ENCODE data around the gene MIGA1. TPM values are rescaled to one million over a fixed set of nuclear protein-coding genes. Genes with fewer than 3 reads are reported as not detected.

The MIGA1 gene
- total RNA-seq, 6 experiments from 2014 or later = 17.8 to 23.4 (median 21.4) TPM

DNA sequence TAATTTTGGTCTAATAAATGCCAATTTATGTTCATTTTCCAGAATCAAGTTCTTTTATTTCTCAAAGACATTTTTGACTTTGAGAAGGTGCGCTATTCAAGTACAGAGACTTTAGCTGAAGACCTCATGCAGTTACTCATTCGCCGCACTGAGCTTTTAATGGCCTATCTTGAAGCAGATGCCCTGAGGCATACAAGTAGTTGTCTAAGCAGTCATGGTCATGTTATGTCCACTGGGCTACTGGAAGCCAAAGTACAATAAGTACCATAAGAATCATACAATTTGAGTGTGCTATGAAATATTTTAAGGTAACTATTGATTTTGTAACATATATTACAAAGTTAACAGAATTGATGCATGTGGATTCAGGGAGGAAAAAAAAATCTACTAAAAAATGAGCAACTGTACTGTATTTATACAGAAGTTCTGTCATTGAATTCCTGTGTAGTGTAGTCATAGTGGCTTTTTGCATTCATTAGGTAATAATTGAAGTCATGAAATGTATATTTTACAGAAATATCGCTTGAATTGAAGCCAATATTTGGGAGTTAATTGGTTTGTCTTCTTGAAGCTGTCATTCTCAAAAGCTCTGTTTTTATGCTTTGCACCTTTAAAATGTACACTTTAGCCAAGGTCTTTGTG lies 95.5 kb downstream of the MIGA1 start:
- Mint-ChIP-seq H3K27ac (peak overlapping the region; percentile 72), H3K9me3 (no peaks in the 10 kb centered on the region), H3K27me3 (ENCODE audit: insufficient read depth) (no peaks in the 10 kb centered on the region), H3K4me1 (ENCODE audit: low read depth) (peaks cover 39% of the 10 kb centered on the region), H3K4me3 (peak overlapping the region; percentile 32), H3K36me3 (ENCODE audit: low read depth) (peaks cover 5% of the 10 kb centered on the region; the same call in 1 of the 2 replicates)
- DNase-seq = peak; percentile 95
- TF ChIP-seq, protein P1, sequence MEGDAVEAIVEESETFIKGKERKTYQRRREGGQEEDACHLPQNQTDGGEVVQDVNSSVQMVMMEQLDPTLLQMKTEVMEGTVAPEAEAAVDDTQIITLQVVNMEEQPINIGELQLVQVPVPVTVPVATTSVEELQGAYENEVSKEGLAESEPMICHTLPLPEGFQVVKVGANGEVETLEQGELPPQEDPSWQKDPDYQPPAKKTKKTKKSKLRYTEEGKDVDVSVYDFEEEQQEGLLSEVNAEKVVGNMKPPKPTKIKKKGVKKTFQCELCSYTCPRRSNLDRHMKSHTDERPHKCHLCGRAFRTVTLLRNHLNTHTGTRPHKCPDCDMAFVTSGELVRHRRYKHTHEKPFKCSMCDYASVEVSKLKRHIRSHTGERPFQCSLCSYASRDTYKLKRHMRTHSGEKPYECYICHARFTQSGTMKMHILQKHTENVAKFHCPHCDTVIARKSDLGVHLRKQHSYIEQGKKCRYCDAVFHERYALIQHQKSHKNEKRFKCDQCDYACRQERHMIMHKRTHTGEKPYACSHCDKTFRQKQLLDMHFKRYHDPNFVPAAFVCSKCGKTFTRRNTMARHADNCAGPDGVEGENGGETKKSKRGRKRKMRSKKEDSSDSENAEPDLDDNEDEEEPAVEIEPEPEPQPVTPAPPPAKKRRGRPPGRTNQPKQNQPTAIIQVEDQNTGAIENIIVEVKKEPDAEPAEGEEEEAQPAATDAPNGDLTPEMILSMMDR (IDR thresholded peaks at IDR 0.05) = no peak

DNA sequence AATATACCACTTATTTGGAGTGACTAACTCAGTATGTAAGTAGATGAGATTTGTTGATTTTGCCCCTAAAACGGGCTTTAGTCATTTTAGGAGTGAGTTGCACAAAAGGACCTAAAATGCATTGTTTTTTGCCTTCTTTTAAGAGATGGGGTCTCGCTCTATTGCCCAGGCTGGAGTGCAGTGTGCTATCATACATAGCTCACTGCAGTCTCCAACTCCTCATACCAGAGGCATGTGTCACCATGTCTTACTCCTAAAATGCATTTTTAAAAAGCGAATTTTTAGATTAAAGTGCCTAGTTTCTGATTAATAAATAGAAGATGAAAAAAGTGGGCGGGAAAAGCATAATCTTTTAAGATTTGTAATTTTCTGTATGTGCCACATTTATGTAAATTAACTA lies 97.4 kb downstream of the MIGA1 start:
- peak; percentile 27 for DNase-seq

DNA sequence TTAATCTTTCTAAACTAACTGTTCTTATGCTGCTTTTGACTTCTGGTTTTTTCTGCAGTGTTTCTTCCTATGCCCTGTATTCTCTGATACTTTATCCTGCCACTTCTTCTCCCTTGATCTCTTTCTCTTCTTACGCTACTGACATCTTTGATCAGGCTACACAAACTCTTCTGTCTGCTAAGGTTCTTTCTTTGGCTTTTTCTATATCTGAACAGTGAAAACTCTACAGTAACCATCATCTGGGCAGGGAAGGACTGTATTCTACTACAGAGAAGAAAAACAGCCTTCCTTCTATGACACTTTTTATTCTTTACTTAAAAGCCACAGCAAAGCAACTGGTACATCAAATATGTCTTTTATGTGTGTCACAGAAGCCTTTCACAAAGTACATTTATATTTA lies 101.6 kb downstream of the MIGA1 start:
- Mint-ChIP-seq H3K9me3 (no peaks in the 10 kb centered on the region), H3K27ac (no peak overlapping the region), H3K4me1 (ENCODE audit: low read depth) (peaks cover 27% of the 10 kb centered on the region), H3K27me3 (ENCODE audit: insufficient read depth) (no peaks in the 10 kb centered on the region), H3K4me3 (no peak overlapping the region), H3K36me3 (ENCODE audit: low read depth) (peaks cover 13% of the 10 kb centered on the region)
- TF ChIP-seq, protein P1 (IDR thresholded peaks at IDR 0.05) = no peak
- no peak for DNase-seq

More for the DNA sequence above, 97.4 kb downstream of the MIGA1 start:
- Mint-ChIP-seq H3K4me1 (ENCODE audit: low read depth) (peaks cover 39% of the 10 kb centered on the region), H3K27me3 (ENCODE audit: insufficient read depth) (no peaks in the 10 kb centered on the region), H3K4me3 (no peak overlapping the region), H3K9me3 (no peaks in the 10 kb centered on the region), H3K27ac (no peak overlapping the region), H3K36me3 (ENCODE audit: low read depth) (peaks cover 5% of the 10 kb centered on the region; the same call in 1 of the 2 replicates)
- TF ChIP-seq, protein P1 (IDR thresholded peaks at IDR 0.05) = no peak

DNA sequence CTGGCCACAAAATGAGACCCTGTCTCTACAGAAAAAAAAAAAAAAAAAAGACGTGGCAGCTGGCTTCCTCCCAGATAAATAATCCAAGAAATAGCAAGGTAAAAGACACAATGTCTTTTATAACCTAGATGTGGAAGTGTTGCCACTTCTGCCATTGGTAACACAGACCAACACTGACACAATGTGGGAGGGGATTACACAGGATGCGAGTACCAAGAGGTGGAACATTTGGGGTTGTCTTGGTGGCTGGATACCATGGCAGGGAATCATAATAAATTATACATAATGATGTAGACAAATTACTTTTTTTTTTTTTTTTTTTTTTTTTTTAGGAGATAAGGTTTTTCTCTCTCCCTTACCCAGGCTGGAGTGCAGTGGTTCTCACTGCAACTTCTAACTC lies 103.0 kb downstream of the MIGA1 start:
- TF ChIP-seq, protein P1 (IDR thresholded peaks at IDR 0.05) = no peak
- H3K27me3 Mint-ChIP-seq (ENCODE audit: insufficient read depth) = no peaks in the 10 kb centered on the region
- H3K36me3 Mint-ChIP-seq (ENCODE audit: low read depth) = peaks cover 15% of the 10 kb centered on the region
- DNase-seq = no peak
- H3K4me1 Mint-ChIP-seq (ENCODE audit: low read depth) = peaks cover 27% of the 10 kb centered on the region
- no peak overlapping the region for H3K27ac Mint-ChIP-seq
- no peaks in the 10 kb centered on the region for H3K9me3 Mint-ChIP-seq
- no peak overlapping the region for H3K4me3 Mint-ChIP-seq

DNA sequence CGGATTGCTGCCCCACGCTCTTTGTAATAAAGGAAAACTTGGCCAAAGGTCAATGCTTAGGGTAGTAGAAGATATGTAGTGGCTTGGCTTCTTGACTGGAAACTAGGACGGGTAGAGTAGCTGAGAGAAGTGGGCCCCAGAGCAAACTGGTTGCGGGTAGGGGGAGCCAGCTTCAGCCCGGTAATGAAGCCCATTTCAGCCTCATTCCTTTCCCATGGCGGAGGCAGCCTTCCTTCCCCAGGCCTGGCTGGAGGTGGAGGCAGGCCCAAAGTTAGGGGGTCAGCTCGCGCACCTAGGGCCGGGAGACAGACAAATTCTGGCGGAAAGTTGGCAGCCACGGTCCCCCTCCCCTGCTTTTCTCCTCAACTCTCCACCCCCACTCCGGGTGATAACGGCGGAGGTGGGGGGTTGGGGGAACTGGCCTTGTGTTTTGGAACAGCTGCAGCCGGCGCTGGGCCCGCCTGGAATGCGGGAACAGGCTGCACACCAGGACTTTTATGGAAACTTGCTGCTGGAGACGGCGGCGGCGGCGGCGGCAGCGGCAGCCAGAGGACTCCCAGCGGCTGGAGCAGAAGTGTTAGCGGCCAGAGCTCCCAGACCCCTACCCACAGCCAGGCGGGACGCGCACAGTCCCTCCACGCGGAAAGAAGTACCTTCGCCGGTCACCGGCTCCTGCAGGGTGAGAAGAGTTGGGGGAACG lies 108.8 kb downstream of the MIGA1 start, which contains the start of gene NEXN:
Gene NEXN (plus strand): TSS at position 544 of the 700 bp plus-strand sequence. CDS start 27,483 bp downstream, outside the sequence.
- TF ChIP-seq, protein P1 (IDR thresholded peaks at IDR 0.05) = no peak
- Mint-ChIP-seq H3K4me3 (peak within 1 kb of the TSS; percentile 94), H3K9me3 (no peaks in the 10 kb centered on the region), H3K27me3 (ENCODE audit: insufficient read depth) (peaks cover 2% of the 10 kb centered on the region; the same call in 1 of the 2 replicates), H3K36me3 (ENCODE audit: low read depth) (peaks cover 48% of the 10 kb centered on the region), H3K27ac (peak within 1 kb of the TSS; percentile 95), H3K4me1 (ENCODE audit: low read depth) (peaks cover 64% of the 10 kb centered on the region)
- DNase-seq = peak; percentile 67
